ENCODE data around the gene ETHE1. TPM values are rescaled to one million over a fixed set of nuclear protein-coding genes. Genes with fewer than 3 reads are reported as not detected.

Gene ETHE1
- total RNA-seq, 1 donor from 2014 or later, result 42.9 TPM

DNA sequence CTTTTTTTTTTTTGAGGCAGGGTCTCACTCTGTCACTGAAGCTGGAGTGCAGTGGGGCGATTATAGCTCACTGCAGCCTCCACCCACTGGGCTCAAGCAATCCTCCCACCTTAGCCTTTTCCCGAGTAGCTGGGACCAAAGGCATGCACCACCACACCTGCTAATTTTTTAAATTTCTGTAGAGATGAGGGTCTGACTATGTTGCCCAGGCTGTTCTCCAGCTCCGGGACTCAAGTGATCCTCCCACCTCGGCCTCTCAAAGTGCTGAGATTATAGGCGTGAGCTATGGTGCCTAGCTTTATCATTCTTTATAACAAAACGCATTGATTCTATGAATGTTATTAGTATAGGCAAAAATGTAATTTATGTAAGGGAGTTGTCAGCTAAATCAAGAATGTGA is 43.7 kb downstream of the ETHE1 start:
- peaks cover 8% of the 10 kb centered on the region for H3K4me1 Mint-ChIP-seq (ENCODE audit: unreplicated experiment)
- DNase-seq (ENCODE audit: low spot score), result no peak
- H3K27ac Mint-ChIP-seq (ENCODE audit: unreplicated experiment), result no peak overlapping the region
- peaks cover 3% of the 10 kb centered on the region for H3K27me3 Mint-ChIP-seq (ENCODE audit: unreplicated experiment)
- no peaks in the 10 kb centered on the region for H3K9me3 Mint-ChIP-seq (ENCODE audit: unreplicated experiment)
- H3K36me3 Mint-ChIP-seq (ENCODE audit: low read depth, unreplicated experiment), result peaks cover 2% of the 10 kb centered on the region
- H3K4me3 Mint-ChIP-seq (ENCODE audit: unreplicated experiment), result no peak overlapping the region
- no peak for TF ChIP-seq CTCF (IDR thresholded peaks at IDR 0.05; ENCODE audit: unreplicated experiment)

- H3K27me3 Mint-ChIP-seq (ENCODE audit: unreplicated experiment), result peaks cover 7% of the 10 kb centered on the region
- H3K27ac Mint-ChIP-seq (ENCODE audit: unreplicated experiment), result no peak overlapping the region
- no peaks in the 10 kb centered on the region for H3K9me3 Mint-ChIP-seq (ENCODE audit: unreplicated experiment)
- peaks cover 8% of the 10 kb centered on the region for H3K4me1 Mint-ChIP-seq (ENCODE audit: unreplicated experiment)
- peaks cover 8% of the 10 kb centered on the region for H3K36me3 Mint-ChIP-seq (ENCODE audit: low read depth, unreplicated experiment)
- TF ChIP-seq CTCF (IDR thresholded peaks at IDR 0.05; ENCODE audit: unreplicated experiment), result no peak
- no peak overlapping the region for H3K4me3 Mint-ChIP-seq (ENCODE audit: unreplicated experiment)
- no peak for DNase-seq (ENCODE audit: low spot score)
Measured at GRCh38 chr19:43482193-43482592, 44.8 kb downstream of the ETHE1 start.

DNA sequence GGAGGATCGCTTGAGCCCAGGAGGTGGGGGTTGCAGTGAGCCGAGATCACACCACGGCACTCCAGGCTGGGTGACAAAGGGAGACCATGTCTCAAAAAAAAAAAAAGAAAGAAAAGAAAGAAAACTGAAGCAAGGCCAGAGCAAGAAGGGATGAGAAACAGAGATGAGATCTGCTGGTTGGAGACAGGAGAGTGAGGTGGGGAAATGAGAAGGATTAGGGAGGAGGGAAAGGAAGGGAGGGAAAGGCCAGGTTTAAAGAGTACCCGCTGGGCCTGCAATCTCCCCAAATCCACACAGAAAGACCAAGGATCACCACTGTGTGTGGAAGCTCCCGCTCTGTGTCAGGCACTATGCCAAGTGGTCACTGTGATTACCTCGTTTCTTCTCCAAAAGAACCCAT is 45.3 kb downstream of the ETHE1 start:
- H3K27ac Mint-ChIP-seq (ENCODE audit: unreplicated experiment), result no peak overlapping the region
- H3K4me3 Mint-ChIP-seq (ENCODE audit: unreplicated experiment), result no peak overlapping the region
- no peak for TF ChIP-seq CTCF (IDR thresholded peaks at IDR 0.05; ENCODE audit: unreplicated experiment)
- no peak for DNase-seq (ENCODE audit: low spot score)
- peaks cover 6% of the 10 kb centered on the region for H3K4me1 Mint-ChIP-seq (ENCODE audit: unreplicated experiment)
- no peaks in the 10 kb centered on the region for H3K9me3 Mint-ChIP-seq (ENCODE audit: unreplicated experiment)
- peaks cover 8% of the 10 kb centered on the region for H3K36me3 Mint-ChIP-seq (ENCODE audit: low read depth, unreplicated experiment)
- peaks cover 8% of the 10 kb centered on the region for H3K27me3 Mint-ChIP-seq (ENCODE audit: unreplicated experiment)

GRCh38 chr19:43480574-43480973 is 46.4 kb downstream of the ETHE1 start:
- Mint-ChIP-seq H3K36me3 (ENCODE audit: low read depth, unreplicated experiment) (peaks cover 8% of the 10 kb centered on the region), H3K27ac (ENCODE audit: unreplicated experiment) (no peak overlapping the region), H3K4me1 (ENCODE audit: unreplicated experiment) (peaks cover under 1% of the 10 kb centered on the region), H3K27me3 (ENCODE audit: unreplicated experiment) (peaks cover 8% of the 10 kb centered on the region), H3K4me3 (ENCODE audit: unreplicated experiment) (no peak overlapping the region), H3K9me3 (ENCODE audit: unreplicated experiment) (no peaks in the 10 kb centered on the region)
- no peak for TF ChIP-seq CTCF (IDR thresholded peaks at IDR 0.05; ENCODE audit: unreplicated experiment)
- no peak for DNase-seq (ENCODE audit: low spot score)

DNA sequence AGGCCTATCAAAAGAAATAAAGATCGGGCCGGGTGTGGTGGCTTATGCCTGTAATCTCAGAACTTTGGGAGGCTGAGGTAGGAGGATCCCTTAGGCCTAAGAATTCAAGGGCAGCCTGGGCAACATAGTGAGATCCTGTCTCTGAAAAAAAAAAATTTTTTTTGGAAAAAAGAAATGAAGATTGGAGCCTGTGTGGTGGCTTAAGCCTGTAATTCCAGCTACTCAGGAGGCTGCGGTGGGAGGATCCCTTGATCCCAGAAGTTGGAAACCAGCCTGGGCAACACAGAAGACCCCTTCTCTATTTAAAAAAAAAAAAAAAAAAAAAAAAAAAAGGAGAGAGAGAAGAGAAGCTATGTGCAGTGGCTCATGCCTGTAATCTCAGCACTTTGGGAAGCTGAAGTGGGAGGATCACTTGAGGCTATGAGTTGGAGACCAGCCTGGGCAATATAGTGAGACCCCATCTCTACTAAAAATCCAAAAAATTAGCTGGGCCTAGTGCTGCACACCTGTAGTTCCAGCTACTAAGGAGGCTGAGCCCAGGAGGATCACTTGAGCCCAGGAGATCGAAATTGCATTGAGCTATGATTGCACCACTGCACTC is 46.9 kb downstream of the ETHE1 start:
- H3K9me3 Mint-ChIP-seq (ENCODE audit: unreplicated experiment), result no peaks in the 10 kb centered on the region
- no peak overlapping the region for H3K4me3 Mint-ChIP-seq (ENCODE audit: unreplicated experiment)
- TF ChIP-seq CTCF (IDR thresholded peaks at IDR 0.05; ENCODE audit: unreplicated experiment), result no peak
- no peak for DNase-seq (ENCODE audit: low spot score)
- H3K4me1 Mint-ChIP-seq (ENCODE audit: unreplicated experiment), result peaks cover 4% of the 10 kb centered on the region
- H3K36me3 Mint-ChIP-seq (ENCODE audit: low read depth, unreplicated experiment), result peaks cover 8% of the 10 kb centered on the region
- no peak overlapping the region for H3K27ac Mint-ChIP-seq (ENCODE audit: unreplicated experiment)
- H3K27me3 Mint-ChIP-seq (ENCODE audit: unreplicated experiment), result peaks cover 10% of the 10 kb centered on the region

Data from endothelial cell (in vitro differentiated cells).